Glutamatergic neuron (in vitro differentiated cells): ENCODE results near the gene PRR36. TPM values are rescaled to one million over a fixed set of nuclear protein-coding genes. Genes with fewer than 3 reads are reported as not detected.

Source experiments
- DNase-seq: peaks from one replicate; pipeline ENCODE4 v3.0.0; 2022
- H3K27ac Mint-ChIP-seq: one replicate; pipeline ENCODE4 v1.8.0; 2020; ENCODE audit warnings: mild to moderate bottlenecking, mixed read lengths, inconsistent platforms; ENCODE audit not compliant: unreplicated experiment
- H3K27me3 Mint-ChIP-seq: one replicate; pipeline ENCODE4 v1.8.0; 2020; ENCODE audit warnings: mild to moderate bottlenecking, moderate library complexity, mixed read lengths, inconsistent platforms; ENCODE audit not compliant: unreplicated experiment
- H3K36me3 Mint-ChIP-seq: one replicate; pipeline ENCODE4 v1.8.0; 2020; ENCODE audit warnings: mild to moderate bottlenecking, mixed read lengths, inconsistent platforms; ENCODE audit not compliant: unreplicated experiment
- H3K4me1 Mint-ChIP-seq: one replicate; pipeline ENCODE4 v1.8.0; 2020; ENCODE audit warnings: mild to moderate bottlenecking, low read depth, mixed read lengths, inconsistent platforms; ENCODE audit not compliant: unreplicated experiment
- H3K4me3 Mint-ChIP-seq: one replicate; pipeline ENCODE4 v1.8.0; 2020; ENCODE audit warnings: mild to moderate bottlenecking, mixed read lengths, inconsistent platforms; ENCODE audit not compliant: unreplicated experiment
- H3K9me3 Mint-ChIP-seq: one replicate; pipeline ENCODE4 v1.8.0; 2020; ENCODE audit warnings: mild to moderate bottlenecking, moderate library complexity, mixed read lengths, inconsistent platforms; ENCODE audit not compliant: unreplicated experiment
- CTCF ChIP-seq: fragments of 200-600 bp; sonication (generic); IDR thresholded peaks from one replicate; pipeline ENCODE4 v1.5.0; 2021; ENCODE audit not compliant: partially characterized antibody, unreplicated experiment
- total RNA-seq: library from RNA; stranded (reverse); fragmentation: NEBNext Ultra II Directional; extraction: Animal tissue kit (Norgen Biotek cat#: 25700); gene quantifications from one replicate; pipeline ENCODE4 v1.2.1, GENCODE V29; 2021; ENCODE audit not compliant: unreplicated experiment

Gene PRR36
- total RNA-seq, 1 donor from 2014 or later = 37.4 TPM

DNA sequence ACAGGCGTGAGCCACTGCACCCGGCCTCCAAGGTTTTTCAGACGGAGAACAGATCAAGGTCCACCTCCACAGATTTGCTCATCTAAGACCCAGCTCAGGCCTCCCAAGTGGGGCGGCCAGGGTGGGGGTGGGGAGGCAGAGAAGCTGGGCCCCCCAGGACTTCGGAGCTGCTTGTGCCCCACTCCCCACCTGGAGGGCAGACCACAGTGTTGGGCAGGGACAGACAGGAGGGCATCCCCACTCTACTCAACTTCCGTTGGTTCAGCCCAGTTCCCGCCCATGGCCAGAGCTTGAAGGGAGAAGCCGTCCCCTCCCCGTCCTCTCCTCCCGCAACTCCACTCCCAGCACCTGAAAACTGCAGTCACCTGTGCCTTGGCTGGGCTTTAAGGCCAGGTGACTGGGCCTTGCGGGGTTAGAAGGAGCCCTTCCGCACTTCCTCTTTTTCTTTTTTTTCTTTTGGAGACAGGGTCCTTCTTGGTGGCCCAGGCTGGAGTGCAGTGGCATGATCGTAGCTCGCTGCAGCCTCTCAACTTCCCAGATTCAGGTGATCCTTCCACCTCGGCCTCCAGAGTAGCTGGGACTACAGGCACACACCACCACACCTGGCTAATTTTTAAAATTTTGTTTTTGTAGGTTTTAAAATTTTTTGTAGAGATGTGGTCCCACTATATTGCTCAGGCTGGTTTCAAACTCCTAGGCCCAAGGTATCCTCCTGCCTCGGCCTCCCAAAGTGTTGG, 13.4 kb upstream of the PRR36 start:
- Mint-ChIP-seq H3K27me3 (peaks cover 6% of the 10 kb centered on the region), H3K4me1 (no peaks in the 10 kb centered on the region), H3K27ac (no peak overlapping the region), H3K4me3 (no peak overlapping the region), H3K36me3 (no peaks in the 10 kb centered on the region), H3K9me3 (peaks cover 3% of the 10 kb centered on the region)
- DNase-seq = no peak
- TF ChIP-seq CTCF = no peak

DNA sequence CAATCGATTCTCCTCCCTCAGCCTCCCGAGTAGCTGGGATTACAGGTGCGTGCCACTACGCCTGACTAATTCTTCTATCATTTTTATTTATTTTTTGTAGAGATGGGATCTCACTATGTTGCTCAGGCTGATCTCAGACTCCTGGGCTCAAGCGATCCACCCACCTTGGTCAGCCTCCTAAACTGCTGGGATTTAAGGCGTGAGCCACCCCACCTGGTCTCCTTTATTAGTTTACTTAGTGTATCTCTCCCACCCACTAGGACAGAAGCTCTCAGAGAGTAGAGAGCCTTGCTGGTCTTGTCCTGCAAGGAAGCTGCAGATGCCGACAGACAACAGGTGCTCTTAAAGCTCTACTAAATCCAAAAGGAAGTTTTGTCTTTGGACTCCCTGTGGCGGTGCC, 11.6 kb upstream of the PRR36 start:
- Mint-ChIP-seq H3K4me1 (no peaks in the 10 kb centered on the region), H3K4me3 (no peak overlapping the region), H3K36me3 (no peaks in the 10 kb centered on the region), H3K27me3 (peaks cover 9% of the 10 kb centered on the region), H3K27ac (no peak overlapping the region), H3K9me3 (peaks cover 3% of the 10 kb centered on the region)
- TF ChIP-seq CTCF = no peak
- DNase-seq = no peak

GRCh38 chr19:7883796-7884570, 9.8 kb upstream of the PRR36 start:
- Mint-ChIP-seq H3K4me1 (no peaks in the 10 kb centered on the region), H3K27me3 (peaks cover 9% of the 10 kb centered on the region), H3K27ac (no peak overlapping the region), H3K9me3 (peaks cover 5% of the 10 kb centered on the region), H3K4me3 (no peak overlapping the region), H3K36me3 (no peaks in the 10 kb centered on the region)
- DNase-seq = no peak
- TF ChIP-seq CTCF = no peak

GRCh38 chr19:7883105-7883504, 8.9 kb upstream of the PRR36 start:
- no peak for DNase-seq
- H3K27ac Mint-ChIP-seq = no peak overlapping the region
- H3K27me3 Mint-ChIP-seq = peaks cover 9% of the 10 kb centered on the region
- H3K9me3 Mint-ChIP-seq = peaks cover 5% of the 10 kb centered on the region
- no peak for TF ChIP-seq CTCF
- peaks cover 2% of the 10 kb centered on the region for H3K4me1 Mint-ChIP-seq
- H3K36me3 Mint-ChIP-seq = no peaks in the 10 kb centered on the region
- no peak overlapping the region for H3K4me3 Mint-ChIP-seq

GRCh38 chr19:7881910-7882309, 7.7 kb upstream of the PRR36 start:
- TF ChIP-seq CTCF = no peak
- peaks cover 2% of the 10 kb centered on the region for H3K4me1 Mint-ChIP-seq
- no peak overlapping the region for H3K27ac Mint-ChIP-seq
- no peak for DNase-seq
- H3K9me3 Mint-ChIP-seq = peaks cover 7% of the 10 kb centered on the region
- H3K4me3 Mint-ChIP-seq = no peak overlapping the region
- H3K27me3 Mint-ChIP-seq = peaks cover 6% of the 10 kb centered on the region
- H3K36me3 Mint-ChIP-seq = no peaks in the 10 kb centered on the region
